T-cell (primary cell): ENCODE measurements around the gene CBX4. TPM values are rescaled to one million over a fixed set of nuclear protein-coding genes. Genes with fewer than 3 reads are reported as not detected.

Source experiments
- ATAC-seq, 4 experiments: fragments of 200-7000 bp in 3 of 4; fragments of 150-1000 bp in 1 of 4; cut with Tn5 transposase; replicated peaks in 1 of 4; 1 replicate in 3 of 4; 2 replicates in 1 of 4; pipeline ENCODE4 v1.10.0; 2021; ENCODE audit warnings: moderate library complexity in 3 of 4, mild to moderate bottlenecking in 2 of 4, moderate number of reproducible peaks in 1 of 4
- CTCF ChIA-PET, 2 donors: fragments of 300-600 bp; sonication (Branson Sonifier 250); formaldehyde crosslinking; loops; one replicate each; lab custom pipeline; 2022; ENCODE audit warnings: antibody characterized with exemption in 2 of 2; lab: Charles Lee
- POLR2A ChIA-PET, 2 donors: fragments of 300-600 bp; sonication (Branson Sonifier 250); formaldehyde crosslinking; loops; one replicate each; lab custom pipeline; 2022; ENCODE audit warnings: antibody characterized with exemption in 2 of 2; lab: Charles Lee
- DNase-seq, 35 experiments: peaks; one replicate each; pipeline versions ENCODE4 v3.0.0 to v3.0.0-alpha.2; 2013 to 2023
- H3K27ac ChIP-seq: one replicate; pipeline ENCODE4 v1.5.1; 2013; ENCODE audit warnings: low read length
- H3K27me3 ChIP-seq, 2 experiments: replicated peaks in 1 of 2; 1 replicate in 1 of 2; 2 replicates in 1 of 2; pipeline versions ENCODE4 v1.6.1 to v1.7.0; 2013; ENCODE audit warnings: low read length in 1 of 2, mixed read lengths in 1 of 2; ENCODE audit not compliant: control insufficient read depth in 2 of 2, insufficient read depth in 2 of 2; ENCODE audit errors: extremely low read depth in 1 of 2
- H3K36me3 ChIP-seq, 2 donors: 1 replicate in 1 of 2; 2 replicates in 1 of 2; pipeline versions ENCODE4 v1.6.1 to v1.7.0; 2013; ENCODE audit warnings: low read length in 1 of 2; ENCODE audit not compliant: control insufficient read depth in 2 of 2, insufficient read depth in 1 of 2; ENCODE audit errors: extremely low read depth in 1 of 2
- H3K4me1 ChIP-seq, 2 experiments: 1 replicate in 1 of 2; 2 replicates in 1 of 2; pipeline versions ENCODE4 v1.6.1 to v1.7.0; 2013; ENCODE audit warnings: low read length in 2 of 2, mixed read lengths in 1 of 2; ENCODE audit not compliant: insufficient read depth in 2 of 2, control insufficient read depth in 1 of 2; ENCODE audit errors: extremely low read depth in 1 of 2
- H3K4me3 ChIP-seq, 2 donors: 1 replicate in 1 of 2; 2 replicates in 1 of 2; pipeline versions ENCODE4 v1.5.1 to v1.7.0; 2013; ENCODE audit warnings: mild to moderate bottlenecking in 2 of 2, low read length in 1 of 2, moderate library complexity in 1 of 2; ENCODE audit not compliant: control insufficient read depth in 1 of 2; ENCODE audit errors: extremely low read depth in 1 of 2
- H3K9me3 ChIP-seq: 2 replicates; pipeline ENCODE4 v1.7.0; 2013
- H3K27ac Mint-ChIP-seq, 2 donors: one replicate each; pipeline ENCODE4 v1.8.0; 2020 to 2021; ENCODE audit warnings: mild to moderate bottlenecking in 2 of 2, mixed read lengths in 2 of 2
- H3K27me3 Mint-ChIP-seq, 2 donors: one replicate each; pipeline ENCODE4 v1.8.0; 2021 to 2022; ENCODE audit warnings: mixed read lengths in 2 of 2
- H3K36me3 Mint-ChIP-seq: one replicate; pipeline ENCODE4 v1.8.0; 2021; ENCODE audit warnings: mixed read lengths
- H3K4me1 Mint-ChIP-seq, 3 donors: one replicate each; pipeline ENCODE4 v1.8.0; 2020 to 2022; ENCODE audit warnings: mixed read lengths in 3 of 3, mild to moderate bottlenecking in 1 of 3
- H3K4me3 Mint-ChIP-seq, 3 donors: one replicate each; pipeline ENCODE4 v1.8.0; 2020 to 2022; ENCODE audit warnings: mild to moderate bottlenecking in 3 of 3, mixed read lengths in 3 of 3, moderate library complexity in 3 of 3
- H3K9me3 Mint-ChIP-seq, 3 donors: one replicate each; pipeline ENCODE4 v1.8.0; 2020 to 2022; ENCODE audit warnings: mixed read lengths in 3 of 3
- WGBS: methylation state at CpG from one replicate; pipeline ENCODE4 v1.1.5; 2013; ENCODE audit warnings: missing lambda C conversion rate; ENCODE audit not compliant: insufficient coverage; 5-methylcytosine and 5-hydroxymethylcytosine counted together
- total RNA-seq, 35 experiments: library from RNA in 6 of 35; stranded (reverse) in 6 of 35; fragments of 120-200 nt in 1 of 35; gene quantifications; one replicate each; pipeline versions ENCODE4 v1.2.1 to v1.2.4 and lab custom pipeline; 2013 to 2026

CBX4 gene
- total RNA-seq, 5 donors from 2014 or later (not counting 1 experiment from before 2014, with no cell fraction given) = 63.2 to 138 (median 70.2) TPM

- ChIA-PET POLR2A (no interaction called here), CTCF (no interaction called here)
- Mint-ChIP-seq H3K36me3 (no peaks in the 10 kb centered on the region), H3K4me3 (no peak overlapping the region), H3K27ac (no peak overlapping the region), H3K9me3 (no peaks in the 10 kb centered on the region), H3K4me1 (peaks cover 5 to 18% (median 6%) of the 10 kb centered on the region in 3 donors), H3K27me3 (peaks cover 44 to 79% of the 10 kb centered on the region in 2 donors)
- ATAC-seq (no peak), DNase-seq (no peak)
- H3K27ac ChIP-seq = no peak overlapping the region
- H3K4me3 ChIP-seq = no peak overlapping the region
- peaks cover 14 to 24% of the 10 kb centered on the region in 2 experiments for H3K4me1 ChIP-seq
- WGBS = 85% methylated on average over 11 of the region's 17 CpGs
- H3K9me3 ChIP-seq = no peaks in the 10 kb centered on the region
- H3K27me3 ChIP-seq = peaks cover 0 to 91% of the 10 kb centered on the region in 2 experiments
- peaks cover 0 to 4% of the 10 kb centered on the region in 2 donors for H3K36me3 ChIP-seq
These were observed 54.0 kb downstream of the CBX4 start for GRCh38 chr17:79785017-79785899.

GRCh38 chr17:79784353-79785016 lies 54.8 kb downstream of the CBX4 start:
- 94% methylated on average over 28 of the region's 31 CpGs for WGBS
- H3K36me3 Mint-ChIP-seq = no peaks in the 10 kb centered on the region
- H3K4me3 ChIP-seq = no peak overlapping the region
- H3K36me3 ChIP-seq = peaks cover 0 to 4% of the 10 kb centered on the region in 2 donors
- no peaks in the 10 kb centered on the region for H3K9me3 Mint-ChIP-seq
- peaks cover 5 to 18% (median 7%) of the 10 kb centered on the region in 3 donors for H3K4me1 Mint-ChIP-seq
- no peak overlapping the region for H3K4me3 Mint-ChIP-seq
- CTCF ChIA-PET = interaction anchor here in 1 of 2 donors (0.5 kb wide), 1 partner anchor 26 kb away, joined by 5 read pairs; no protein-coding TSS in a partner anchor
- no peak overlapping the region for H3K27ac ChIP-seq
- no peaks in the 10 kb centered on the region for H3K9me3 ChIP-seq
- DNase-seq (no peak), ATAC-seq (no peak)
- peaks cover 0 to 91% of the 10 kb centered on the region in 2 experiments for H3K27me3 ChIP-seq
- H3K4me1 ChIP-seq = peaks cover 17 to 22% of the 10 kb centered on the region in 2 experiments
- H3K27me3 Mint-ChIP-seq = peaks cover 46 to 84% of the 10 kb centered on the region in 2 donors
- POLR2A ChIA-PET = no interaction called here
- H3K27ac Mint-ChIP-seq = no peak overlapping the region

- no peak overlapping the region for H3K27ac Mint-ChIP-seq
These were observed 55.3 kb downstream of the CBX4 start for GRCh38 chr17:79783891-79784290.

More at GRCh38 chr17:79783891-79784290, 55.3 kb downstream of the CBX4 start:
- ChIA-PET CTCF (interaction anchor here in 1 of 2 donors (0.5 kb wide), 1 partner anchor 27 kb away, joined by 5 read pairs; no protein-coding TSS in a partner anchor), POLR2A (no interaction called here)
- no peaks in the 10 kb centered on the region for H3K9me3 ChIP-seq
- H3K27me3 ChIP-seq = peaks cover 0 to 91% of the 10 kb centered on the region in 2 experiments
- DNase-seq (no peak), ATAC-seq (no peak)
- H3K27ac ChIP-seq = no peak overlapping the region
- H3K4me1 Mint-ChIP-seq = peaks cover 9 to 21% (median 12%) of the 10 kb centered on the region in 3 donors
- 93% methylated on average over 18 of the region's 18 CpGs for WGBS
- H3K4me1 ChIP-seq = peaks cover 16 to 25% of the 10 kb centered on the region in 2 experiments
- H3K36me3 ChIP-seq = peaks cover 0 to 4% of the 10 kb centered on the region in 2 donors
- H3K27me3 Mint-ChIP-seq = peaks cover 42 to 84% of the 10 kb centered on the region in 2 donors
- no peak overlapping the region for H3K4me3 Mint-ChIP-seq
- H3K4me3 ChIP-seq = no peak overlapping the region
- no peaks in the 10 kb centered on the region for H3K36me3 Mint-ChIP-seq
- no peaks in the 10 kb centered on the region for H3K9me3 Mint-ChIP-seq

Other genes starting within 250 kb of the CBX4 start
- gene RBFOX3, start 228.4 kb downstream of the CBX4 start, total RNA-seq = not detected
- gene ENPP7, start 108.5 kb downstream of the CBX4 start, total RNA-seq = under 1 TPM in 1 of 5 donors, not detected in 4; 0.15 TPM
- gene CBX2, start 61.3 kb downstream of the CBX4 start, total RNA-seq = under 1 TPM; 0.43 to 0.79 (median 0.70) TPM
- 1 to 10 TPM; 1.9 to 5.1 (median 3.9) TPM for gene CBX8, start 42.4 kb downstream of the CBX4 start, total RNA-seq
- gene TBC1D16, start 196.4 kb upstream of the CBX4 start, total RNA-seq = 1 to 10 TPM; 1.9 to 6.1 (median 3.4) TPM
- gene CCDC40, start 197.2 kb upstream of the CBX4 start, total RNA-seq = 1 to 10 TPM in 4 of 5 donors, under 1 TPM in 1; 0.70 to 3.1 (median 1.4) TPM